ENCODE results near the gene MEIOSIN. TPM values are rescaled to one million over a fixed set of nuclear protein-coding genes. Genes with fewer than 3 reads are reported as not detected.

The MEIOSIN gene
- total RNA-seq, result not detected in 2 replicates

GRCh38 chr19:45733160-45733810 lies at the start of gene MEIOSIN:
Gene MEIOSIN (plus strand): TSS chr19:45733439. CDS start chr19:45735377, 1,938 bp downstream.

GRCh38 chr19:45691516-45692186 lies 41.6 kb upstream of the MEIOSIN start, which contains the start of gene SNRPD2:
Gene SNRPD2 (minus strand): TSS chr19:45691953. CDS start chr19:45691888, 65 bp downstream.

GRCh38 chr19:45692187-45693105 lies 40.8 kb upstream of the MEIOSIN start, which contains the start of gene QPCTL:
Gene QPCTL (plus strand): TSS chr19:45692666. CDS start chr19:45692704, 38 bp downstream.

GRCh38 chr19:45730368-45731288 lies 2.6 kb upstream of the MEIOSIN start, which contains the start of gene FBXO46:
Gene FBXO46 (minus strand): TSS chr19:45730896. CDS start chr19:45713495, 17,401 bp downstream.

GRCh38 chr19:45768984-45769782 lies 35.9 kb downstream of the MEIOSIN start, which contains the start of gene SIX5:
Gene SIX5 (minus strand): TSS chr19:45769252. CDS start chr19:45768844, 408 bp downstream.

GRCh38 chr19:45782162-45782691 lies 49.0 kb downstream of the MEIOSIN start, which contains the start of gene DMPK:
Gene DMPK (minus strand): TSS chr19:45782490. CDS start chr19:45782352, 138 bp downstream.

GRCh38 chr19:45792470-45793177 lies 59.4 kb downstream of the MEIOSIN start, which contains the start of gene DMWD:
Gene DMWD (minus strand): TSS chr19:45792845. CDS start chr19:45792756, 89 bp downstream.

Other genes starting within 250 kb of the MEIOSIN start
- 6.1 and 8.1 TPM in 2 replicates for gene RTN2, start 236.4 kb upstream of the MEIOSIN start, total RNA-seq
- gene PPM1N, start 235.0 kb upstream of the MEIOSIN start, total RNA-seq, result 2.3 and 2.7 TPM in 2 replicates
- gene VASP, start 226.0 kb upstream of the MEIOSIN start, total RNA-seq, result 79.4 and 119 TPM in 2 replicates
- gene OPA3, start 148.6 kb upstream of the MEIOSIN start, total RNA-seq, result 5.2 and 6.0 TPM in 2 replicates
- 0.11 and 0.12 TPM in 2 replicates for gene GPR4, start 131.2 kb upstream of the MEIOSIN start, total RNA-seq
- gene EML2, start 94.0 kb upstream of the MEIOSIN start, total RNA-seq, result 48.3 and 65.2 TPM in 2 replicates
- under 0.01 TPM in 1 of 2 replicates, not detected in the other for gene GIPR, start 65.2 kb upstream of the MEIOSIN start, total RNA-seq
- gene SNRPD2, start 41.5 kb upstream of the MEIOSIN start, total RNA-seq, result 360 and 424 TPM in 2 replicates
- 15.6 and 24.7 TPM in 2 replicates for gene QPCTL, start 40.8 kb upstream of the MEIOSIN start, total RNA-seq
- 4.4 and 5.6 TPM in 2 replicates for gene FBXO46, start 2.5 kb upstream of the MEIOSIN start, total RNA-seq
- gene SIX5, start 35.8 kb downstream of the MEIOSIN start, total RNA-seq, result 7.0 and 13.6 TPM in 2 replicates
- gene DMPK, start 49.1 kb downstream of the MEIOSIN start, total RNA-seq, result 21.7 and 39.0 TPM in 2 replicates
- 42.9 and 55.0 TPM in 2 replicates for gene DMWD, start 59.4 kb downstream of the MEIOSIN start, total RNA-seq
- 0.11 and 0.12 TPM in 2 replicates for gene RSPH6A, start 81.9 kb downstream of the MEIOSIN start, total RNA-seq
- 34.7 and 37.6 TPM in 2 replicates for gene SYMPK, start 129.7 kb downstream of the MEIOSIN start, total RNA-seq
- not detected in 2 replicates for gene FOXA3, start 130.9 kb downstream of the MEIOSIN start, total RNA-seq
- gene IRF2BP1, start 152.7 kb downstream of the MEIOSIN start, total RNA-seq, result 29.3 and 34.6 TPM in 2 replicates
- 0.77 and 1.2 TPM in 2 replicates for gene MYPOP, start 169.2 kb downstream of the MEIOSIN start, total RNA-seq
- gene NANOS2, start 181.3 kb downstream of the MEIOSIN start, total RNA-seq, result not detected in 2 replicates
- gene NOVA2, start 240.4 kb downstream of the MEIOSIN start, total RNA-seq, result under 0.01 TPM in 1 of 2 replicates, not detected in the other